Activated naive CD4-positive, alpha-beta T cell treated with anti-CD3 and anti-CD28 coated beads for 36 hours (primary cell): ENCODE measurements around the gene ST3GAL3. TPM values are rescaled to one million over a fixed set of nuclear protein-coding genes. Genes with fewer than 3 reads are reported as not detected.

Experiments
- CTCF ChIA-PET: fragments of 350-600 bp; sonication (Branson Sonifier 250); formaldehyde crosslinking; loops from one replicate; lab custom pipeline; 2021; ENCODE audit warnings: antibody characterized with exemption; lab: Charles Lee
- DNase-seq: peaks from one replicate; pipeline ENCODE4 v3.0.0-alpha.2; 2020
- H3K27ac Mint-ChIP-seq: one replicate; pipeline ENCODE4 v1.8.0; 2021; ENCODE audit warnings: mild to moderate bottlenecking, mixed read lengths
- H3K27me3 Mint-ChIP-seq: one replicate; pipeline ENCODE4 v1.8.0; 2021; ENCODE audit warnings: low read depth, mixed read lengths
- H3K36me3 Mint-ChIP-seq: one replicate; pipeline ENCODE4 v1.8.0; 2021; ENCODE audit warnings: low read depth, mixed read lengths
- H3K4me1 Mint-ChIP-seq: one replicate; pipeline ENCODE4 v1.8.0; 2021; ENCODE audit warnings: low read depth, mixed read lengths
- H3K4me3 Mint-ChIP-seq: one replicate; pipeline ENCODE4 v1.8.0; 2021; ENCODE audit warnings: mild to moderate bottlenecking, moderate library complexity, mixed read lengths
- H3K9me3 Mint-ChIP-seq: one replicate; pipeline ENCODE4 v1.8.0; 2021; ENCODE audit warnings: mixed read lengths
- intact Hi-C: fragments of 100-400 bp; cut with micrococcal nuclease; formaldehyde crosslinking; loops from one replicate; pipeline ENCODE4 v1.15.1; 2023
- total RNA-seq, 2 experiments: library from RNA; stranded (reverse); gene quantifications; one replicate each; pipeline ENCODE4 v1.2.3, GENCODE V29; 2021

The ST3GAL3 gene
- total RNA-seq, 2 experiments from 2014 or later = 14.2 to 17.8 TPM

DNA sequence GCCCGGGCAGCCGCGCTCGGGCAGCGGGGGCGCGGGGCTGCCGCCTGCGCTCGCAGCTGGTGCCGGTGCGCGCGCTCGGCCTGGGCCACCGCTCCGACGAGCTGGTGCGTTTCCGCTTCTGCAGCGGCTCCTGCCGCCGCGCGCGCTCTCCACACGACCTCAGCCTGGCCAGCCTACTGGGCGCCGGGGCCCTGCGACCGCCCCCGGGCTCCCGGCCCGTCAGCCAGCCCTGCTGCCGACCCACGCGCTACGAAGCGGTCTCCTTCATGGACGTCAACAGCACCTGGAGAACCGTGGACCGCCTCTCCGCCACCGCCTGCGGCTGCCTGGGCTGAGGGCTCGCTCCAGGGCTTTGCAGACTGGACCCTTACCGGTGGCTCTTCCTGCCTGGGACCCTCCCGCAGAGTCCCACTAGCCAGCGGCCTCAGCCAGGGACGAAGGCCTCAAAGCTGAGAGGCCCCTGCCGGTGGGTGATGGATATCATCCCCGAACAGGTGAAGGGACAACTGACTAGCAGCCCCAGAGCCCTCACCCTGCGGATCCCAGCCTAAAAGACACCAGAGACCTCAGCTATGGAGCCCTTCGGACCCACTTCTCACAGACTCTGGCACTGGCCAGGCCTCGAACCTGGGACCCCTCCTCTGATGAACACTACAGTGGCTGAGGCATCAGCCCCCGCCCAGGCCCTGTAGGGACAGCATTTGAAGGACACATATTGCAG, 229.3 kb downstream of the ST3GAL3 start:
- Mint-ChIP-seq H3K4me3 (peak overlapping the region; percentile 36), H3K27me3 (peaks cover 34% of the 10 kb centered on the region), H3K9me3 (no peaks in the 10 kb centered on the region), H3K27ac (no peak overlapping the region), H3K4me1 (peaks cover 14% of the 10 kb centered on the region), H3K36me3 (peaks cover 5% of the 10 kb centered on the region)
- DNase-seq = no peak
- intact Hi-C loops = loop anchor here (10.0 kb wide), 2 partner anchors 482 to 712 kb away; partner anchors contain the start of gene HYI
- CTCF ChIA-PET = interaction anchor here (0.5 to 11.7 kb wide), 5 partner anchors 9 to 301 kb away, joined by 5 to 246 read pairs (median 8); no protein-coding TSS in a partner anchor

GRCh38 chr1:43937179-43937865, 230.0 kb downstream of the ST3GAL3 start:
- peaks cover 5% of the 10 kb centered on the region for H3K36me3 Mint-ChIP-seq
- no peak overlapping the region for H3K4me3 Mint-ChIP-seq
- H3K4me1 Mint-ChIP-seq = peaks cover 14% of the 10 kb centered on the region
- CTCF ChIA-PET = interaction anchor here (0.7 to 11.7 kb wide), 4 partner anchors 8 to 170 kb away, joined by 4 to 246 read pairs (median 4); no protein-coding TSS in a partner anchor
- no peak for DNase-seq
- no peaks in the 10 kb centered on the region for H3K9me3 Mint-ChIP-seq
- H3K27ac Mint-ChIP-seq = no peak overlapping the region
- intact Hi-C loops = loop anchor here (10.0 kb wide), 2 partner anchors 483 to 713 kb away; partner anchors contain the start of gene HYI
- peaks cover 34% of the 10 kb centered on the region for H3K27me3 Mint-ChIP-seq

GRCh38 chr1:43938383-43938782, 231.0 kb downstream of the ST3GAL3 start:
- Mint-ChIP-seq H3K4me1 (peaks cover 10% of the 10 kb centered on the region), H3K9me3 (no peaks in the 10 kb centered on the region), H3K36me3 (peaks cover 5% of the 10 kb centered on the region), H3K4me3 (no peak overlapping the region), H3K27ac (no peak overlapping the region), H3K27me3 (peaks cover 24% of the 10 kb centered on the region)
- DNase-seq = no peak
- intact Hi-C loops = loop anchor here (10.0 kb wide), 2 partner anchors 484 to 714 kb away; partner anchors contain the start of gene HYI
- CTCF ChIA-PET = interaction anchor here (0.8 to 11.7 kb wide), 3 partner anchors 12 to 171 kb away, joined by 4 to 246 read pairs (median 4); no protein-coding TSS in a partner anchor

DNA sequence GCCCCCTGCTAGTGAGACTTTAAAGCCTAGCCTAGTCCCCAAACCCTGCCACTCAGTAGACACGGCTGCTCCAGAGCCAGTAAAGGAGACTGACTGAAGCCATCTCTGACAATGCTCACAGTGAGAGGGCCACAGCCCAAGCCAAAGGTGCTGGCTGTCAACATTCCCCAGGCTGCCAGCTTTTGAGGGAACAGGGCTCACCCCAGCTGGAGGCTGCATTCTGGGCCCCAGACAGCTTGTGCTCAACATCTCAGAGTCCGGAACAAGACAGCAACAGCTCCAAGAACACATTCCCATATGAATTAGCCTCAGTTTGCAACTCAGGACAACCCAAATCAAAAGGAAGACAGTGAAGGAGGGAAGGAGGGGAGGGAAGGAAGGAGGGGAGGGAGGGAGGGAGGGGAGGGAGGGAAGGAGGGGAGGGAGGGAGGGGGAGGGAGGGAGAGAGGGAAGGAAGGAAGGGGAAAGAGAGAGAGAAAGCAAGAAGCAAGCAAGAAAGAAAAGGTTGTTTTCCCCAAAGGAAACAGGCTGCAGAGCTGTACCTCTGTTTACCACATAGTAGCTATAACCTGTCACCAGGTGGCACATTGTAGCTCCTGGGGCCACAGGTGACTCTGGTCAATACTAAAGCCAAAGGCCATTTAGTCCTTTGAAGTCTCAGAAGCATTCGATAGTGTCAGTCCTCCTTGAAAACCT, 231.7 kb downstream of the ST3GAL3 start:
- peaks cover 5% of the 10 kb centered on the region for H3K36me3 Mint-ChIP-seq
- intact Hi-C loops = loop anchor here (10.0 kb wide), 2 partner anchors 484 to 714 kb away; partner anchors contain the start of gene HYI
- no peaks in the 10 kb centered on the region for H3K9me3 Mint-ChIP-seq
- peaks cover 20% of the 10 kb centered on the region for H3K27me3 Mint-ChIP-seq
- CTCF ChIA-PET = interaction anchor here (1.1 to 11.7 kb wide), 3 partner anchors 9 to 172 kb away, joined by 4 to 246 read pairs (median 4); no protein-coding TSS in a partner anchor
- no peak overlapping the region for H3K4me3 Mint-ChIP-seq
- DNase-seq = no peak
- H3K27ac Mint-ChIP-seq = no peak overlapping the region
- H3K4me1 Mint-ChIP-seq = peaks cover 7% of the 10 kb centered on the region

GRCh38 chr1:43942411-43942810, 235.1 kb downstream of the ST3GAL3 start:
- peaks cover 20% of the 10 kb centered on the region for H3K4me1 Mint-ChIP-seq
- no peak overlapping the region for H3K4me3 Mint-ChIP-seq
- intact Hi-C loops = loop anchor here (10.0 kb wide), 1 partner anchor 578 kb away; the partner anchor contains the start of gene ELOVL1
- peaks cover 10% of the 10 kb centered on the region for H3K36me3 Mint-ChIP-seq
- no peaks in the 10 kb centered on the region for H3K9me3 Mint-ChIP-seq
- no peak for DNase-seq
- CTCF ChIA-PET = interaction anchor here (0.7 to 5.6 kb wide), 3 partner anchors 8 to 178 kb away, joined by 7 to 76 read pairs (median 39); partner anchors contain the start of gene ARTN
- H3K27ac Mint-ChIP-seq = no peak overlapping the region
- H3K27me3 Mint-ChIP-seq = no peaks in the 10 kb centered on the region

DNA sequence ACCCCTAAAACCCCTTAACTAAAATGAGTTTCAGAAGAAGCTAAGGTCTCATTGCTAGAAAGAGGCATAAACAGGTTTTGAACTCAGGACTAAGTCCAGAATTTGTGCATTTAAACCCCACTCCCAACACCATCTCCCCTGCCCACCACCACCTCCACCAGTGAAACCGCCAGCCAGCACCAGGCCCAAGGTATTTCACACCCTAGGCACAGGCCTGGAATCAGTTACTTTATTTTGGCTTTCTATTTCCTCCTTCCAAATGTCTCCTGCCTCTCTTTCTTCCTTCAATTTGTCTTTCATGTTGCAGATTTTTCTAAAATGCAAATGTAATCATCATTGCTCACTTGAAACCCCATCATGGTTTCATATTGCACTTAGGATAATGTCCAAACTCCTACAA, 237.5 kb downstream of the ST3GAL3 start:
- no peak for DNase-seq
- Mint-ChIP-seq H3K36me3 (peaks cover 7% of the 10 kb centered on the region), H3K27me3 (no peaks in the 10 kb centered on the region), H3K9me3 (no peaks in the 10 kb centered on the region), H3K4me1 (peaks cover 37% of the 10 kb centered on the region), H3K27ac (no peak overlapping the region), H3K4me3 (peak overlapping the region; percentile 90)
- intact Hi-C loops = loop anchor here (10.0 kb wide), 1 partner anchor 580 kb away; the partner anchor contains the start of gene ELOVL1
- CTCF ChIA-PET = interaction anchor here (1.5 to 5.6 kb wide), 3 partner anchors 11 to 415 kb away, joined by 7 to 76 read pairs (median 39); partner anchors contain the start of genes ARTN and PTPRF

DNA sequence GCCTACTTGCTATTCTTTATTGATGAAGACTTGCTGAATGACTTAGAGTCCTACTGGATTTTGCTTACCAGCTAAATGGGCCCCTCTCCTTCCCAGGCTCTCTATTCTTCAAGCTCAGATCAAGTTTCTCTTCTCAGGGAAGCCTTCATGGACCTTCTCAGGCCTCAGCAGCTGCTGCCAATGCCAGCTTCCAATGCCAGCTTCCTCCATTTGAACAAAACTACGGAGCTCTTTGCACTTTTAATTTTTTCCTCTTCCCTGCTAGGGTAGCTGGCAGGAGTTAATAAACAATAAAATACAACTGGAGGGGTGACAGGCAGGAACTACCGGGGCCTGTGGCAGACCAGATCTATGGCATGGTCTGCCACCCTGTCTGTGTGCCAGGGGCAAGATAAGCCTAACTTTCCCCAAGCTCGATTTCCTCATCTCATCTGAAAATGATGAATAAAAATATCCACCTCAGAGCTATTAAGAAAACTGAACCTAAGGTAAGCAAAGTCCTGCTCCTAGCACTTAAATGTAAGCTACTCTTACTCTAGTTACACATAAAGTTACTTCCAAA, 238.4 kb downstream of the ST3GAL3 start:
- CTCF ChIA-PET = interaction anchor here (0.6 to 5.6 kb wide), 18 partner anchors 9 to 456 kb away, joined by 3 to 76 read pairs (median 4); partner anchors contain the start of genes ARTN and PTPRF
- H3K27ac Mint-ChIP-seq = peak overlapping the region; percentile 88
- H3K4me3 Mint-ChIP-seq = peak overlapping the region; percentile 90
- H3K9me3 Mint-ChIP-seq = no peaks in the 10 kb centered on the region
- intact Hi-C loops = loop anchor here (1.0 to 10.0 kb wide), 10 partner anchors 11 to 581 kb away; partner anchors contain the start of genes ATP6V0B, CCDC24, ELOVL1 and KDM4A
- peaks cover 7% of the 10 kb centered on the region for H3K36me3 Mint-ChIP-seq
- no peak for DNase-seq
- H3K27me3 Mint-ChIP-seq = no peaks in the 10 kb centered on the region
- peaks cover 37% of the 10 kb centered on the region for H3K4me1 Mint-ChIP-seq

GRCh38 chr1:43946236-43947060, 239.1 kb downstream of the ST3GAL3 start, which contains the start of gene IPO13:
IPO13 (plus strand) TSS chr1:43946950; CDS start chr1:43947601, 651 bp downstream.
- no peaks in the 10 kb centered on the region for H3K27me3 Mint-ChIP-seq
- CTCF ChIA-PET = interaction anchor here (0.6 to 5.6 kb wide), 18 partner anchors 9 to 434 kb away, joined by 3 to 76 read pairs (median 4); partner anchors contain the start of genes ARTN and PTPRF
- peak within 1 kb of the TSS; percentile 88 for H3K27ac Mint-ChIP-seq
- H3K4me1 Mint-ChIP-seq = peaks cover 39% of the 10 kb centered on the region
- H3K36me3 Mint-ChIP-seq = peaks cover 7% of the 10 kb centered on the region
- H3K9me3 Mint-ChIP-seq = no peaks in the 10 kb centered on the region
- intact Hi-C loops = loop anchor here (1.0 to 10.0 kb wide), 10 partner anchors 12 to 582 kb away; partner anchors contain the start of genes ATP6V0B, CCDC24, ELOVL1 and KDM4A
- peak; percentile 97 for DNase-seq
- H3K4me3 Mint-ChIP-seq = peak within 1 kb of the TSS; percentile 90

DNA sequence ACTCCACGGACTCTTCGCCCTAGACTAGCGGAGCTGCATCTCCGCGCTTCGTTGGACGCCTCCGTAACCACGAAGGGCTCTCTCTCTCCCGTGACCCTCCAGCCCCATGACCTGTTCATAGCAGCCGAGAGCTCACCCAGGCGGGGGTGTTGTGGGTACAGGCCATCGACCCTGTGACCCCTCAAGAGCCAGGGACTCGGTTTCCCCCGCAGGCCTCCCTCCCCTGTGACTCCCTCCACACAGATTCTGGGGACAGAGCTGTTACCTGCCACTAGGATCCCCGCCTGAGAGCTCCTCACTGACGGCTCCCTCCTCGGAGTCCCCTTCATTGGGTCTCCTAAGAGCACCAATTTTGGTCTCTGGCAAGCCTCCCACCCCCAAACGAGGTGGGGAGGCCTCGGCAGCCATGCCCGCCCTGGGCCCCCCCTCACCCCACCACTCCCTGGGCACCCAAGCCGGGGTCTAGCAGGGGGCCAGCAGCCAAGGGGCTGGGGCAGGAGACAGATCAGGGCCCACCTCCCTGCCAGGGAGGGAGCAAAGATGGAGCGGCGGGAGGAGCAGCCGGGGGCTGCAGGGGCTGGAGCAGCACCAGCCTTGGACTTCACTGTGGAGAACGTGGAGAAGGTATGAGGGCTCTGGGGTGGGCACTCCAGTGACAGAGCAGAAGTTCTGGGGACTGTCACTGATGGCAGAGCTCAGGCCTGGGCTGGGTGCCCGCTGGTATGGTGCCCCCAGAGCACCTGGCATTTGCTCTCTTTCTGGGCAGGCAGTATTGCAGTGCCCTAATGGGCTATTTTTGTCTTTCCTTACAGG, 239.9 kb downstream of the ST3GAL3 start:
- Mint-ChIP-seq H3K9me3 (no peaks in the 10 kb centered on the region), H3K4me1 (peaks cover 41% of the 10 kb centered on the region), H3K27ac (peak overlapping the region; percentile 88), H3K36me3 (peaks cover 7% of the 10 kb centered on the region), H3K27me3 (no peaks in the 10 kb centered on the region), H3K4me3 (peak overlapping the region; percentile 90)
- CTCF ChIA-PET = interaction anchor here (0.6 to 5.6 kb wide), 10 partner anchors 10 to 183 kb away, joined by 3 to 76 read pairs (median 4); partner anchors contain the start of gene ARTN
- intact Hi-C loops = loop anchor here (10.0 kb wide), 1 partner anchor 582 kb away; the partner anchor contains the start of gene ELOVL1
- peak; percentile 26 for DNase-seq
